ENCODE measurements around the gene PPM1B. TPM values are rescaled to one million over a fixed set of nuclear protein-coding genes. Genes with fewer than 3 reads are reported as not detected.
A peak's percentile ranks its signal among the peaks of the same experiment; 100 is the strongest.

PPM1B gene
- total and polyA plus RNA-seq, 2 of the 8 experiments (the other 6 are each of a cell fraction or from before 2014, with no cell fraction given), result 43.6 to 126 TPM

- H4K8ac ChIP-seq (ENCODE audit: extremely low read depth, insufficient read depth, low read length), result no peak overlapping the region
These were observed 15.6 kb upstream of the PPM1B start for GRCh38 chr2:44152865-44153669.

More at GRCh38 chr2:44152865-44153669, 15.6 kb upstream of the PPM1B start:
- Histone ChIP-seq H3K4me2 (ENCODE audit: insufficient read depth in 1 of 2, low read depth in 2 of 2, low read length in 2 of 2) (no peak overlapping the region), H3K79me2 (ENCODE audit: control insufficient read depth in 1 of 2, insufficient read depth in 2 of 2, low read length in 2 of 2) (no peaks in the 10 kb centered on the region), H4K5ac (ENCODE audit: insufficient read length, low read depth, low read length) (no peak overlapping the region), H3K14ac (ENCODE audit: insufficient read length) (no peak overlapping the region), H2AFZ (ENCODE audit: low read length) (peak overlapping the region; percentile 69; the same call in 1 of the 2 replicates), H4K20me1 (replicated peaks in 1 of 2; ENCODE audit: control insufficient read depth in 1 of 2, insufficient read depth in 2 of 2, low read length in 2 of 2) (no peaks in the 10 kb centered on the region), H3K27ac (ENCODE audit: low read depth, low read length) (no peak overlapping the region), H3K23ac (ENCODE audit: insufficient read length) (no peak overlapping the region), H2BK20ac (ENCODE audit: low read length) (0 out of 2 replicates have a peak overlapping the region, but pooled peaks have one; percentile 43), H2AK5ac (ENCODE audit: low read depth, low read length) (no peak overlapping the region), H3K4me3 (ENCODE audit: extremely low read depth in 1 of 4, insufficient read depth in 2 of 4, low read depth in 3 of 4, low read length in 4 of 4) (no peak overlapping the region), H3K4ac (replicated peaks; ENCODE audit: insufficient read length, low read depth, low read length) (no peak overlapping the region), H3K23me2 (ENCODE audit: low read depth, low read length) (no peaks in the 10 kb centered on the region), H3K4me1 (replicated peaks in 1 of 4; ENCODE audit: control insufficient read depth in 3 of 4, insufficient read depth in 4 of 4, low read length in 3 of 4) (no peaks in the 10 kb centered on the region), H4K91ac (replicated peaks; ENCODE audit: insufficient read length, low read length) (no peak overlapping the region), H3K27me3 (replicated peaks in 1 of 4; ENCODE audit: control insufficient read depth in 3 of 4, extremely low read depth in 1 of 4, insufficient read depth in 3 of 4, low read length in 3 of 4) (no peaks in the 10 kb centered on the region), H3K79me1 (ENCODE audit: low read depth, low read length) (no peaks in the 10 kb centered on the region), H3K18ac (ENCODE audit: extremely low read depth, low read length) (no peak overlapping the region), H2BK12ac (ENCODE audit: low read depth, low read length) (peak overlapping the region; percentile 1; the same call in 1 of the 2 replicates), H3K9me3 (ENCODE audit: insufficient read depth in 2 of 2, low read depth in 1 of 2, low read length in 1 of 2) (peaks cover 0 to 2% of the 10 kb centered on the region in 2 experiments; a peak in 1 of 4 replicates), H3K9ac (replicated peaks in 1 of 4; ENCODE audit: extremely low read depth in 1 of 4, low read depth in 3 of 4, low read length in 3 of 4) (no peak overlapping the region; a peak in 1 of 7 replicates), H2BK15ac (ENCODE audit: low read length) (no peak overlapping the region), H3K56ac (replicated peaks; ENCODE audit: insufficient read length, low read depth, low read length) (no peak overlapping the region), H2BK5ac (ENCODE audit: low read depth, low read length) (no peak overlapping the region), H2BK120ac (replicated peaks; ENCODE audit: low read depth, low read length) (no peak overlapping the region), H3K36me3 (ENCODE audit: control insufficient read depth in 2 of 4, insufficient read depth in 4 of 4, low read length in 3 of 4) (no peaks in the 10 kb centered on the region)
- ChIA-PET POLR2A (ENCODE audit: partially characterized antibody) (interaction anchor here (0.9 kb wide), 1 partner anchor 24 kb away, joined by 3 read pairs; no protein-coding TSS in a partner anchor), CTCF (ENCODE audit: partially characterized antibody) (no interaction called here)
- no peak for TF ChIP-seq TBP (IDR thresholded peaks at IDR 0.05; ENCODE audit: low read depth, low read length)
- no peak for TF ChIP-seq HDAC2 (IDR thresholded peaks at IDR 0.05; ENCODE audit: borderline replicate concordance in 1 of 2, low read depth in 2 of 2, low read length in 2 of 2)
- TF ChIP-seq GABPA (IDR thresholded peaks at IDR 0.05; ENCODE audit: borderline replicate concordance, insufficient read depth, low read length), result no peak
- TF ChIP-seq SIRT6 (IDR thresholded peaks at IDR 0.05; ENCODE audit: low read length), result no peak
- TF ChIP-seq POLR2A (IDR thresholded peaks at IDR 0.05; ENCODE audit: control extremely low read depth in 1 of 2, low read depth in 2 of 2, low read length in 2 of 2), result no peak
- no peak for TF ChIP-seq RXRA (IDR thresholded peaks at IDR 0.05; ENCODE audit: insufficient read depth, low read depth, low read length)
- no peak for TF ChIP-seq CEBPB (IDR thresholded peaks at IDR 0.05; ENCODE audit: low read depth, low read length)
- no peak for TF ChIP-seq ATF2 (IDR thresholded peaks at IDR 0.05; ENCODE audit: low read length)
- no peak for TF ChIP-seq SIX5 (IDR thresholded peaks at IDR 0.05; ENCODE audit: low read depth, low read length)
- TF ChIP-seq EZH2 (IDR thresholded peaks at IDR 0.05; ENCODE audit: low read depth, low read length, severe bottlenecking), result no peak
- DNase-seq (ENCODE audit: low read depth in 1 of 2, low spot score in 2 of 2) (no peak), FAIRE-seq (no peak)
- 95% methylated on average over 8 of the region's 8 CpGs; no CpG with 5 or more reads in 1 of the 2 experiments for WGBS, 2 experiments (ENCODE audit: extremely low coverage in 1 of 2, insufficient coverage in 1 of 2, insufficient read length in 1 of 2, insufficient replicate concordance in 2 of 2, low coverage in 1 of 2, low lambda C conversion rate in 2 of 2, missing lambda C conversion rate in 1 of 2)
